HFF-Myc (cell line): ENCODE results near the gene CDR2L.
"Not testable (repeated sequence)": the region's sequence is repeated elsewhere in the genome, so short reads cannot be mapped to it uniquely, and the experiment has no call there.

Experiments
- DNase-seq: peaks from one replicate; pipeline ENCODE4 v3.0.0-alpha.2; 2011; ENCODE audit warnings: low read depth; ENCODE audit errors: extremely low read depth
- H3K4me3 ChIP-seq: replicated peaks from 2 replicates; pipeline ENCODE4 v1.5.1; 2011; ENCODE audit warnings: low read depth, mild to moderate bottlenecking, control low read depth, low read length
- CTCF ChIP-seq: IDR thresholded peaks from 2 replicates; pipeline ENCODE4 v1.5.1; 2012; ENCODE audit warnings: mild to moderate bottlenecking, low read depth, low read length, control low read depth; ENCODE audit errors: missing control alignments

CDR2L gene

DNA sequence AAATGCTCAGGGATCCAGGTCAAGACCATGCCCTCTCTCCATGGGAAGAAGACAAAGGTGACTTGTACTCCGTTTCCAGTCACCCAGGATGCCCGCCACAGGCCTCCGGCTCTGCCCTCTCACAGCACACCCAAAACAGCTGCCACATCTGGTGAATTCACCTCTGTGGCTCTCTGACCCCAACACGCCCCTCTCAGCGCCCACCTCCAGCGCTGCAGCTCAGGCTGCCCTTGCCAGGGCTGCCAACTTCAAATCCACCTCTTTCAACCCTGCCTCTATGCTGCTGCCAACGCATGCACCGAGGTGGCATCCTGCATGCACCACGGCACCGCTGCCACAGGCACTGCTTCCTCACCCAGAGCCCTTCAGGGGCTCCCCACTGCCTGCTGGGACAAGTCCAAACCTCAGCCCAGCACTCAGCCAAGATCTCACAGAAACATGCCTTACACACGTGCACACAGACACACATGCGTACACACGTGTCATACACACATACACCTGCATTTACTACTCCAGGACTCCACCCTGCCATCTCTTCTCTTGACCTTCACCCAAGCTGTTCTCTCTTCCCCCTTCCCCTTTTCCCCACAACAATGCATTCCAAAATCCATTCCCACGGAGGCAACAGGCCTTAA lies 22.3 kb upstream of the CDR2L start:
- DNase-seq, result no peak
- H3K4me3 ChIP-seq, result no peak overlapping the region
- TF ChIP-seq CTCF, result no peak

- no peak for DNase-seq
- no peak for TF ChIP-seq CTCF
- H3K4me3 ChIP-seq, result no peak overlapping the region
These were observed 19.1 kb upstream of the CDR2L start for GRCh38 chr17:74968361-74968780.

- DNase-seq, H3K4me3 ChIP-seq: not testable (repeated sequence)
These were observed 17.9 kb upstream of the CDR2L start for GRCh38 chr17:74969501-74969900.

DNA sequence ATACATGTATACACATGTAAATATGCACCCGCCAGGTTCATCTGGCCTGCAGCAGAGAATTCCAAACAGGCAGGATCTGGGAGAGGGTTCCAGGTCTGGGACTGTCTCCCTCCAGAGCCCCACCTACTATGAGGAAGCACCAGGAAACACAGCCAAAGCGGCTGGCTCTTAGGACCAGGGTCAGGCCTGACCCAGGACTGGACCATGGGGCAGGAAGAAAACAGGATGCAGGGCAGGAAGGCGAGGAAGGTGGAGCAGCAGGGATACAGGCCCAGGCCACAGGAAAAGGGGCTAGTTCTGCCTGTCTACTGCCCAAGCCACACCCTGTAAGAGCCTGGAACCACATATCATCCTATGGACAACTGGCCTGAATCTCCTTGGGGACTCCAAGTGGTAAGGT lies 17.0 kb upstream of the CDR2L start:
- no peak for TF ChIP-seq CTCF
- H3K4me3 ChIP-seq, result no peak overlapping the region
- DNase-seq, result no peak

- TF ChIP-seq CTCF, result no peak
- no peak overlapping the region for H3K4me3 ChIP-seq
- DNase-seq, result no peak
These were observed 16.2 kb upstream of the CDR2L start for GRCh38 chr17:74971069-74971841.

- DNase-seq, result no peak
- no peak for TF ChIP-seq CTCF
- no peak overlapping the region; the same call in 1 of the 2 replicates for H3K4me3 ChIP-seq
These were observed 15.7 kb upstream of the CDR2L start for GRCh38 chr17:74971842-74972106.

DNA sequence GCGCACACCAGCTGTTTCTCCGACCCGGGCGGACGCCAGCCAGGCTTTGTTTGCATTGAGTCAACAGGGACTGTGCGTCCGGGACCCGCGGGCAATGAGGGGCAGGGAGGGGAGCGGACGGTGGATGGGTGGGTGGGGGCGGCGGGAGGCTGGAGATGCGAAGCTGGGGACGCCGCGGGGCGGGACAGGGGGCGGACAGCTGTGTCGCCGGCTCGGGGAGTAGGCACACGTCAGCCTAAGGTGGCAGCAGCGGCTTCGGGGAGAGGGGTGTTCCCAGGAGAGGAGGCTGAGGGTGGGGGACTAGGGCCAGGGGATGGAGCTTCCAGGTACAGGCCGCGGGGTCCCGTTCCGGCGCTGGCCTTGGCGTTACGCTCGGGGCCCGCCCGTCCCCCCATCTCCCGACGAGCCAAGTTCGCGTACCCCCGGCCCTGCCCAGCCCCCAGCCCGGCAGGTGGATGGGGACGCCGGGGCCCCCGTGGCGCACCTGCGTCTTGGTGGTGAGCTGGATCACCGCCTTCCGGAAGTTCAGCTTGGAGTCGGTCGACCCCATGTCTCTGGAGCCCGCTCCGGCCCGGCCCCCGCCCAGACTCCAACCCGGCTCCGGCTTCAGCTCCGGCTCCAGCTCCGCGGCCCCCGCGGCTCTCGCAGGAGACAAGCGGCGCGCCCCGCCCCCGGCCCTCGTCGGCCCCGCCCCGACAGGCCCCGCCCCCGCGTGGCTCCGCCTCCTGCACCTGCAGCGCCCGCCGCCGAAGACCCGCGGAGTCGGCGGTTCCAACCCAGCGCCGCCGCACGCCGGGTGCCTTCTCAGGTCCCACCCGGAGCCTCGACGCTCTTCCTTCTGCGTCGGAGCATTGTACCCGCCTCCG lies 15.1 kb upstream of the CDR2L start, which contains the start of gene HID1:
Gene HID1 (minus strand): TSS at position 653 of the 866 bp plus-strand sequence. CDS start 103 bp downstream, at position 550.
- peak within 1 kb of the TSS; percentile 37 for H3K4me3 ChIP-seq
- no peak for DNase-seq
- no peak for TF ChIP-seq CTCF
